Erythroblast (primary cell): ENCODE results near the gene GPR139.

Experiments used
- DNase-seq, 2 experiments: peaks; one replicate each; lab custom pipeline; 2025; lab: John Stamatoyannopoulos, UW
- GATA1 ChIP-seq: IDR thresholded peaks from 2 replicates; pipeline ENCODE4 v1.6.1; 2011; ENCODE audit warnings: low read depth, mild to moderate bottlenecking, control low read depth, low read length, moderate library complexity
- POLR2A ChIP-seq: IDR thresholded peaks from 2 replicates; pipeline ENCODE4 v1.6.1; 2011; ENCODE audit warnings: mild to moderate bottlenecking, low read length

The GPR139 gene

DNA sequence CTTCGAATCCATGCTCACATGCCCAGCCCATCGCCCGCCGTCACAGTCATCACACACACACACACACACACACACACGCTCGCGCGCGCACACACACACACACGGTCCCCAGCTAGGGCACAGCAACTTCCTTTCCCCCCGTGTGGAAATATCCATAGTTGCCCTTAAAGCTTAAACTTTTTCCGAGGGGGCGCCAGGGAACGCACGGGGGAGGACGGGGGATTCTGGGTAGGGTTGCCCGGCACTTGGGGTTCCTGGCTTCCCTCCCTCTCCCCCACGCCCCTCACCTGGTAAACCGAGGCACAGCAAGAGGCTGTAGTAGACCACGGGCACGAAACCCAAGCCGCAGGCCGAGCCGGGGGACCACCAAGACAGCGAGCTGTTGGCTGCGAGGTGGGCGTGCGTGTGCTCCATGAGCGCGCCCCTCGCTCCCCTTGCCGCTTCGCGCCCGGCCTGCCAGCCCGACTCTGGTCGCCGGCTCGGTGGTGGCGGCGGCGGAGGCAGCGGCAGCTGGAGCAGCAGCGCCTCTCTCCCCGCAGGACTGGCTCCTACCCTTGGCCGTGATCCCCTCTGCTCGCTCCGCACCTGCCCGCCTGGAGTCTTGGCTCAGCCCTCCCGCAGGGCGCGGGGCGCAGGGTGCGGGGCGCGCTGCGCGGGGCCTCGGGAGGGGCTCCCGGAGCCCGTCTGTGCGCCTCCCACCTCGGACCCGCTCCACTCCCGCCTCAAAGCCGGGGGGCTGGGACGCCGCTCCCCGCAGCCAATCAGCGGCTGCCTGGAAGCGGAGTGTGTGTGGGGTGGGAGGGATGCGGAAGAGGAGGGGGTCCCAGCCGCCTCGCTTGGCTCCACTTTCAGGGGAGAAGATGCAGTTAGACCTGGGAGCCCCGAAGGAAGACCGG, at the start of gene GPR139:
Gene GPR139 (minus strand): TSS at position 688 of the 896 bp plus-strand sequence. CDS start 274 bp downstream, at position 414.
- TF ChIP-seq GATA1 (no peak), POLR2A (no peak)
- DNase-seq, result no peak

- no peak for TF ChIP-seq POLR2A
- no peak for TF ChIP-seq GATA1
- no peak for DNase-seq
Observed at GRCh38 chr16:20122011-20122410, 48.3 kb upstream of the GPR139 start.

GRCh38 chr16:20114356-20114755, 40.7 kb upstream of the GPR139 start:
- TF ChIP-seq GATA1 (no peak), POLR2A (no peak)

DNA sequence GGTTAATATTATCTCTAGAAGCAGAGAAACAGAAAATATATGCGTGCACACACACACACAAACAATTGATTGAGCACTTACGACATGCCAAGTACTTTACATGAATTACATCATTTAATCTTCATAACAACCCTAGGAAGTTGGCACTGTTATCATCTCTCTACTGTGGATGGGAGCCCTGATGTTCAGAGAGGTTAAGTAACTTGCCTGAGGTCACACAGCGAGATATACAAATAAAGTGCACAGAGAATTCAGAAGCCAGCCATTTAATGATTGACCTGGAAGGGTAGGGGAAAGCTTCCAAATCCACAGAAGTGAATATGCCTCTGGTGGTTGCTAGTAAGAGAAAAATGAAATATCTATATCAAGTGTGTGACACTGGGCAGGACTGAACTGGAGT, 37.5 kb upstream of the GPR139 start:
- DNase-seq, result no peak
- TF ChIP-seq GATA1 (no peak), POLR2A (no peak)

More at GRCh38 chr16:20114356-20114755, 40.7 kb upstream of the GPR139 start:
- no peak for DNase-seq

DNA sequence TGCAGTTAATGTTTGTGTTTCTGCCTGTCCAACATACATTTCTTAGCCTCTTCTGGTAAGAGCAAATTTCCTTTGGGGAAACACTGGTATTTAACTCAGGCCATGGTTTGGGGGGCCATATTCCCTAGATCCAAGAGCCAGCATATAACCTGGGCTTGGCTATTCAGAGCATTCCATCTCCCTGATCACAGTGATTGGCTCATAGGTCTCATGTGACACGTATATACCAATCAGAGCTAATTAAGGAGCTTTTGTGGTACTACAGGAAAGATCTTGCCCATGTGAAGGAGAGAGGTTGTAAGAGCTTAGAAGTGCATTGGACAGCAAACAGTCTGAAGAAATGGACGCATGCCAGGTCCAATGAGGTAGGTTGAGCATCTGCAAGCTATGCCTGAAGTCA, 33.4 kb upstream of the GPR139 start:
- TF ChIP-seq POLR2A (no peak), GATA1 (no peak)
- no peak for DNase-seq

DNA sequence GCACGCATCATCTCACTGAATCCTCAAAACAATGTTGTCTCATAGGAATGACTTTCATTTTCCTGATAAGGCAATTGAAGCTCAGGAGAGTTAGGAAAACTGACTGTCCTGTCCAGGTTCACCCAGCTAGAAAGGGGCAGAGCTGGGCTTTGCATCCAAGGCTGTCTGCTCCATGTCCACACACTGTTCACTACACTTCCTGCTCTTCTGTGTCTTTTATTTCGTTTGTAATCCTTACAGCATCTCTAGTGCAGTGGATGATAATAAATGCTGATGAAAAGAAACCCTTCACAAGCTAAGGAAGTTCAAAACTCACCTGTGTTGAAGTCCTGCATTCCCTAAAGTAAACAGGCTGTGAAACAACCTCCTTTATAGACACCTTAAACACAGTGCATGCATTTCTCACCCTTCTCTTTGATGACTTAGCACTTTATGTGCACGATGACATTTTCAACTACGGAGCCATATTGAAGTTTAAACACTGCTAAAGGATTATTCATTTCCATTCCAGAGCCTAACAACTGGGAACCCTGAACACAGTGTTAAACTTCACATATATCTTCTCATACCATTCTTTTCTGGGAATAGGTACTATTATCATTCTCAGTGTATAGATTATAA, 31.0 kb upstream of the GPR139 start:
- DNase-seq, result no peak
- no peak for TF ChIP-seq GATA1
- TF ChIP-seq POLR2A, result no peak

DNA sequence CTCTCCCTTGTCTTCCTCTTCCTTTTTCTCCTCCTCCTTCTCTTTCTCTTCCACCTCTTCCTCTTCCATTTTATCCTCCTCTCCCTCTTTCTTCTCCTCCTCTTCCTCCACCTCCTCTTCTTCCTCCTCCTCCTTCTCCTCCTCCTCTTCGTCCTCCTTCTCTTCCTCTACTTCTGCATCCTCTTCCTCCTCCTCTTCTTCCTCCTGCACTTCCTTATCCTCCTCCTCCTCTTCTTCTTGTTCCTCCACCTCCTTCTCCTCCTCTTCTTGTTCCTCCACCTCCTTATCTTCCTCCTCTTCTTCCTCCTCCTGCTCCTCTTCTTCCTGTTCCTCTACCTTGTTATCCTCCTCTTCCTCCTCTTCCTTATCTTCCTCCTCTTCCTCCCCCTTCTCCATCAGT, 28.8 kb upstream of the GPR139 start:
- TF ChIP-seq GATA1 (no peak), POLR2A (no peak)

GRCh38 chr16:20102021-20102420, 28.3 kb upstream of the GPR139 start:
- no peak for DNase-seq
- no peak for TF ChIP-seq POLR2A
- no peak for TF ChIP-seq GATA1

More for the DNA sequence above, 28.8 kb upstream of the GPR139 start:
- DNase-seq, result no peak

DNA sequence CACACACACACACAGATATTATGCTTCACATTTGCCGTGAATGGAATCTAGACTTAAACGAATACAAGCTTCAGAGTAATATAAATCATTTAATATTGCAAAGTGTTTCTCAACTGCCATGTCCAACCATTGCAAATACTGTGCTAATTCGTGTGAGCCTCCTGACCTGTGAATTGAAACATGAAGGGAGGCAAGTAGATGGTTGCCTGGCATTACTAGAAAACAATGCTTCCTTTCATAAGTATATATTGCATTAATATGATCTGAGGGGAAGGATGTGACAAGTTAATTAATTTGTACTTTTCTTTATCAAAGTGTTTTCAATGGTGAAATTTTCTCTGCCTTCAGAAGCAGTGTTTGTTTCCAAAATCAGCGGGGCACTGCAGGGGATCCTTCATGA, 25.7 kb upstream of the GPR139 start:
- no peak for DNase-seq
- TF ChIP-seq GATA1 (no peak), POLR2A (no peak)

- DNase-seq, result no peak
- TF ChIP-seq POLR2A (no peak), GATA1 (no peak)
Observed at GRCh38 chr16:20094157-20094556, 20.5 kb upstream of the GPR139 start.

DNA sequence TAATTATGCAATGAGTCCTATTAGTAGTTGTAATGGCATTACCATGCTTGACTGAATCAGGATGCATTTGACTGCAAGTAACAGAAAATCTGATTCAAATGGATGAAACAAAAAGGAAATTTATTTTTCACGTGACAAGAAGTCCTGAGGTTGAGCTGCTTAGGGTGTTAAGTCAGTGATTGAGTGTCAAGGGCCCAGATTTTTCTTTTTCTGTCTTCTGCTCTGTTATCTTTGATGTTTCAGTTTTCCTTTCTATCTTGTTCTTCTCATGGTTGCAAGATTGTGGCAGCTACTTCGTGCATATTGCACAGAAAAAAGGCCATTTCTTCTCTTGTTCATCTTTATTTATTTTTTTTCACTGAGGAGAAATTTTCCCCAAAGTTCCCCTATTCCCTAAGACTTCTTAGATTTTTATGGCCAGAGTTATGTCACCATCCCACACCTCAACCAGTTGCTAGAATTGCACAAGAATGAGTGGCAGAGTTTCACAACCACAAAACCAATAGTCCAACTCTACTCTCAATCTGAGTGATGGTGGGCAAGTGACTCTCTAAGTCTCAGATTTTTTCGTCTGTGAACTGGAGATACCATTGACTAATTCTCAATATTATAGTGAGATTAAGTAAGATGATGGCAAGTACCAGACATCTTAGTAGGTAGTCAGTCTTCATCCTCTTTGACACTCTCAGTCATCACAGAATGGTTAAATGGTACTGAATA, 15.7 kb upstream of the GPR139 start:
- no peak for DNase-seq
- no peak for TF ChIP-seq POLR2A

GRCh38 chr16:20084624-20085226, 11.0 kb upstream of the GPR139 start:
- TF ChIP-seq POLR2A (no peak), GATA1 (no peak)
- DNase-seq, result peak in 1 of 2 experiments; percentile 3

GRCh38 chr16:20079106-20079505, 5.4 kb upstream of the GPR139 start:
- no peak for DNase-seq
- no peak for TF ChIP-seq GATA1
- no peak for TF ChIP-seq POLR2A

GRCh38 chr16:20075243-20075642, 1.6 kb upstream of the GPR139 start:
- no peak for DNase-seq
- TF ChIP-seq GATA1 (no peak), POLR2A (no peak)
